Stimulated activated CD4-positive, alpha-beta T cell treated with anti-CD3 and anti-CD28 coated beads, Interleukin-15, amount 100 ng/mL, for 1 hour (primary cell): ENCODE results near the gene PLXNB1.

Source experiments
- DNase-seq, 2 donors: peaks; one replicate each; pipeline ENCODE4 v3.0.0-alpha.2; 2020; ENCODE audit warnings: low read depth in 1 of 2, low spot score in 1 of 2

PLXNB1 gene

GRCh38 chr3:48435223-48435595 lies 5.3 kb upstream of the PLXNB1 start:
- no peak for DNase-seq

GRCh38 chr3:48434591-48435222 lies 4.8 kb upstream of the PLXNB1 start:
- DNase-seq = no peak

- no peak for DNase-seq
These were observed 3.7 kb upstream of the PLXNB1 start for GRCh38 chr3:48433472-48434118.

- no peak for DNase-seq
These were observed 2.8 kb upstream of the PLXNB1 start for GRCh38 chr3:48432411-48433371.

- no peak for DNase-seq
These were observed 1.5 kb upstream of the PLXNB1 start for GRCh38 chr3:48431224-48432029.

GRCh38 chr3:48430708-48431101 lies 819 bp upstream of the PLXNB1 start:
- no peak for DNase-seq

GRCh38 chr3:48429317-48429959 lies 448 bp downstream of the PLXNB1 start:
- peak; percentile 46 to 51 for DNase-seq

- DNase-seq = no peak
These were observed 1.1 kb downstream of the PLXNB1 start for GRCh38 chr3:48428572-48429316.

GRCh38 chr3:48428088-48428571 lies 1.8 kb downstream of the PLXNB1 start:
- DNase-seq = no peak

GRCh38 chr3:48427630-48427962 lies 2.3 kb downstream of the PLXNB1 start:
- no peak for DNase-seq

GRCh38 chr3:48426944-48427629 lies 2.8 kb downstream of the PLXNB1 start:
- no peak for DNase-seq

- DNase-seq = no peak
These were observed 3.4 kb downstream of the PLXNB1 start for GRCh38 chr3:48426401-48426909.

- no peak for DNase-seq
These were observed 4.5 kb downstream of the PLXNB1 start for GRCh38 chr3:48425281-48425812.

- no peak for DNase-seq
These were observed 5.8 kb downstream of the PLXNB1 start for GRCh38 chr3:48423883-48424695.

GRCh38 chr3:48423241-48423882 lies 6.5 kb downstream of the PLXNB1 start:
- no peak for DNase-seq

GRCh38 chr3:48422681-48423080 lies 7.2 kb downstream of the PLXNB1 start:
- no peak for DNase-seq

GRCh38 chr3:48422272-48422671 lies 7.6 kb downstream of the PLXNB1 start:
- no peak for DNase-seq

GRCh38 chr3:48420561-48420960 lies 9.3 kb downstream of the PLXNB1 start:
- no peak for DNase-seq
